Kidney tubule cell (primary cell): ENCODE data around the gene ZSCAN32.
A peak's percentile ranks its signal among the peaks of the same experiment; 100 is the strongest.

Experiments used
- DNase-seq: peaks from one replicate; pipeline ENCODE4 v3.0.0-alpha.2; 2018; ENCODE audit warnings: low spot score

The ZSCAN32 gene

DNA sequence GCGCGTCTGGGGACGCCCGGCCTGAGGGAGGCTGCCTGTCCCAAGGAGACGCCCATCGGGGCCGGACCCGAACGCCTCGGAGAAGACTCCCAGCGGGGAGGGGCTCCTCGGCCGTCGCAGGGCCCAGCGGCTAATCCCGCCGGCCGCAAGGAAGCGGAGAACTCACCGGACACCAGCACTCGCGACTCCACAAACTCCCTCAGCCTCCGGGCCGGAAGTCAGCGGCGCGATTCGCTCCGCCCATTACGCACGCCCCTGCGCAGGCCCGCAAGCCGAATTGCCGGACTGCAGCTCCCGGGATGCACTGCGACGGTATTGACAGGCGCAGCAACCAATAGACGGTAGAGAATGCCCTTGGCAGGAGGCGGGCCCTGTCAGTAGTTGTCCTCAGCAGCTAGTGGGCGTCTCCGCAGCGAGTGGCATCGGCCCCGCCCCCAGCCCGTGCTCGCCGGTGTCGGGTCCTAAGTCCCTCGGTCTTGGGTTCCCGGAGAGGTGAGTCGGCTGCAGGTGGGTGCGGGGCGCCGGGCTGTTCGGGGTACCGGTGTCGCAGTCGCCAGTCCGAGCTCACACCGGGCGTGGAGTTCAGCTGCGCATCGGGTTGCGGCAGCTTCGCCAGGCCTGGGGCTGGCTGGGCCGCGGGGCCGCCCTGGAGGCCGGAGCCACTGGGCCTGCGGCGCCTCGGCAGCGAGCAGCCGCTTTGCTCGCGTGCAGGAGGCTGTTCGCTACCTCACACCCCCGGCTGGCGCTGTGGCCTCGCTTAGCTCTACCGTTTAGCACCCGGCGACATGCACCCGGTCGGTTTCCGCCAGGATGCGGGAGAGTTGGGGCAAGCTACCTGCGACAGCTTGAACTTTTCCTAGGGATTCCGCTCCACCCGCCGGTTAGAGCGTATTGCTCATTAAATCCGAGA lies at the start of gene ZSCAN32, which contains the start of gene ZNF174:
TSS of gene ZSCAN32 (minus strand) at position 226 of the 910 bp plus-strand sequence. CDS start 3,447 bp downstream, outside the sequence.
TSS of gene ZNF174 (plus strand) at position 437 of the 910 bp plus-strand sequence. CDS start 790 bp downstream, outside the sequence.
- peak; percentile 99 for DNase-seq

DNA sequence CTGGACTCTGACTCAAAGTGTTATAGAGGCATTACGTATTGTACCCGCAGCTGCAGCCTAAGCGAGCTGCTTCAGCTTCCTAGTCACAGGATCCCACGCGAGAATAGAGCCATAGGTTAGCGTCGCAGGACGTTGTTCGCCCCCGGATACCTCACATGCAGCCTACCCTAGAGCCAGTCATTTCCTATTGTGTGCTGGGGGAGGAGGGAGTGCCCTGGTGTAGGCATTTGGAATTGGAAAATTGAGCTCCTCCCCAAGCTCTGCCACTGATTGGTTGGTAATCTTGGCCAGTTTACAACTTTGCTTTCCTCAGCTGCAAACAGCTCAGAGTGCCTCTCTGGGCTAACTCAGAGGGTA lies 43.2 kb upstream of the ZSCAN32 start:
- DNase-seq, result peak; percentile 76

- peak; percentile 94 for DNase-seq
Measured at GRCh38 chr16:3443108-3444031, 42.6 kb upstream of the ZSCAN32 start, which contains the start of the genes NAA60 and ZNF597. Gene NAA60 (plus strand): TSS chr16:3443680. CDS start chr16:3476228, 32,548 bp downstream. Gene ZNF597 (minus strand): TSS chr16:3443504. CDS start chr16:3443153, 351 bp downstream.

GRCh38 chr16:3439637-3440036 lies 38.8 kb upstream of the ZSCAN32 start:
- DNase-seq, result no peak

DNA sequence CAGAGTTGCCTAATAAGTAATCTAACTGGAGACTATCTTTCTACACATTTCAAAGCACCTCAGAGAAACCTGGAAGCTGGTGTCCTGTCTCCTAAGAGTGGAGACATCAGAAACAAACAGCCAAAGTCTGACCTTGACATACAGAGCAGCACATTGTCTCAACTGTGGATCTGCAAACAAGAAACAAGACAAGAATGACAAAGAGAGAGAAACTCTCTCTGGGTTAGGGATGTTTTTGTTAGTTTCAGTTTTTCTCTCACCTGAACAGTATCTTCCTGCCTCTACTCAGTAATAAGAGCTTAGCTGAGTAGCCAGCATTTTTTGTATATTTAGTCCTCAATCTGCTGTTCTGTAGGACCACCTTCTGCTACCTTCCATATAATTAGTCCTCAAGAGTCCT lies 33.6 kb upstream of the ZSCAN32 start:
- DNase-seq, result no peak

- DNase-seq, result peak; percentile 48
Measured at GRCh38 chr16:3431779-3432219, 31.0 kb upstream of the ZSCAN32 start.

DNA sequence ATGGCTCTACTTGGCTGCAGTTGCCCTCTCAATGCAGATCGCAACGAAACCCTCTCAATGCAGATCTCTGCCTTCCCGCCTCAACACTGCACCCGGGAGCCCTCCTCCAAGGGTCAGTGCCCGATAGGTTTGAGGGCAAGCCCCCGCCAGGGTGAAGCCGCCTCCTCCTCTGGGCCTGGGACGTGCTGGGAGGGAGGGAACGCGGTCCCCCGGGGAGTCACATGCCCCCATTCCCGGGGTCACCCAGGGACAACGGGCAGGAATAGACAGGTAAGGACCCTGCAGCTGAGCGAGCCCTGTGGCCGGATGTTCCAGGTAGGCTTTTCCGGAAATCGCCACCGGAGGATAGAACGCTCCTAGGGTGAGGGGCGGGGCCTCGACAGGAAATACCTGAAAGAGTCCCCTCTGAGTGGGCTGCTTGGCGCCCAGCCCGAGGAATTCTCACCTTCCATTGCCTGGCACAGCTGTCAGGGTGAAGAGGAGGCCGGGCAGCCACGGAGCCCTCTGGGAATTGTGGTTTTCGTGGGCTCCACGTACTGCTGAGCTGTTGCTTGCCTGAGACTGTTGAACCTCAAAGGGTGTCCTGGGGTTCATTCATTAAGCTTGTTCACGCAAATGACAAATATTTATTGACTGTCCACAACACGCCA lies 13.1 kb upstream of the ZSCAN32 start:
- peak; percentile 9 for DNase-seq

DNA sequence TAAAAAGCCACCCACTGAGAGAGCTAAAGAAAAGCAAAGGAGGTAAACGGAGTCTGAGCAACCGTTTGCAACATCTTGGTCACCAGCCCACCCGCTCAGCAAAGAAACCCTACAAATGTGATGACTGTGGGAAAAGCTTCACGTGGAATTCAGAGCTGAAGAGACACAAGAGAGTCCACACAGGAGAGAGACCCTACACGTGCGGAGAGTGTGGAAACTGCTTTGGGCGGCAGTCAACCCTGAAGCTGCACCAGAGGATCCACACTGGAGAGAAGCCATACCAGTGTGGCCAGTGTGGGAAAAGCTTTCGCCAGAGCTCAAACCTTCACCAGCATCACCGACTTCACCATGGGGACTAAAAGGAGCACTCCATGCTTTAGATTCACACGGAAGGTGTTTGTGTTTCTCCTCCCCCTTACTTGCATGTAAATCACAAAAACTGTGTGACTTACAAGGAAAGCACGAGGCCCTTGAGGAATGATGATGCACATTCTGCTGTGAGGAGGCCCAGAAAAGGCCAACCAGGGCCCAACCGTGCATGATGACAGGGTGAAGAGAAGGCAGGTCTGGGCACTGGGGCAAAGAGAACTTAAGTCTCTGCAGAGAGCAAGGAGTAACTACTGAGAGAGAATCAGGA lies 7.9 kb upstream of the ZSCAN32 start:
- DNase-seq, result no peak

DNA sequence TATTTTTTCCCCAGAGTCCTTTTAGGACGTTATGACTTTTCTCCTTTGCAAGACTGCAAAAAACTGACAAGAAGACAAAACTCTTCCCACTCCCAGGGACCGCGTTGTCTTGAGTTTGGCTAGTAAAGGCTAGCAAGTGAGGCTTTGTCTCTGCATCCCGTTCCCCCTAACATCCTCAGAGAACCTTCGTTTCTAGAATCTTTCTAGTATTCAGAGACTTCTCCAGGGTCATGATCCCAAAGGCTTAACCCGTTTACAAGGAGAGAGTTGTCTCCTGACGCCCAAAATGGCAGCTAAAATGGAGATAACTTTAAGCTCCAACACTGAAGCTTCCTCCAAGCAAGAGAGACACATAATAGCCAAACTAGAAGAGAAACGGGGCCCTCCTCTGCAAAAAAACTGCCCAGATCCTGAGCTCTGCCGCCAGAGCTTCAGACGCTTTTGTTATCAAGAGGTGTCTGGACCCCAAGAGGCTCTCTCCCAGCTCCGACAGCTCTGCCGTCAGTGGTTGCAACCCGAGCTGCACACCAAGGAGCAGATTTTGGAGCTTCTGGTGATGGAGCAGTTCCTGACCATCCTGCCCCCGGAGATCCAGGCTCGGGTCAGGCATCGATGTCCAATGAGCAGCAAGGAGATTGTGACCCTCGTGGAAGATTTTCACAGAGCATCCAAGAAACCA lies 1.1 kb upstream of the ZSCAN32 start:
- DNase-seq, result peak; percentile 13

GRCh38 chr16:3400446-3400778 lies 392 bp downstream of the ZSCAN32 start:
- DNase-seq, result no peak

DNA sequence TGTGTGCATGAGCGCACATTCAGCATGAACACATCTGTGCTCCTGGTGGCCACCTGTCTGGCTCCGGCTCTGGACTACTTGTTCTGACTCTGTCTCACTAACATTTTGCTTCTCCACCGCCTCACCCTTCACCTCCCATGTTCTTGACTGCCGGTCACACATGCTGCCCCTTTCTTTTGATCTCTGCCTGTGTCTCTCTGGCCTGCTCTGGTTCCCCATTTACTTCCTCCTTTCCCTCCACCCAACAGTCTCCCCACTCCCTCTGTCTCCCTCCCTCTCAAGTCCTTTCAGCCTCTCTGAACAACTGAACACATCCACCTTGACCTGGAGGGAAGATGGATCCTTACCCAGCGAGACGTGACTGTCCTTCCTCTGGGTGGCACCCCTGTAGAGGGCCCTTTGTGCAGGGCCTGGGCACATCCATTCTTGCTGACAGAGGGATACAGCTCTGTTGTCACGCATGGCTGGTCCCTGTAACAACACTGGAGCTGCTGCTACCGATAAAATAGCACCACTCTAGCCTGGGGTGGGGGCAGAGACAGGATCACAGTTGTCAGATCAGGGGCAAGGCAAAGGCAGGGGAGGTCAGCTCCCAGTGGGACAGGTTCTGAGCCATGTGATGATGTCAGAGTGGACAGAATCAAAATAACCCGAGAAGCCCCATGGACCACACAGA lies 11.0 kb downstream of the ZSCAN32 start:
- DNase-seq, result no peak

DNA sequence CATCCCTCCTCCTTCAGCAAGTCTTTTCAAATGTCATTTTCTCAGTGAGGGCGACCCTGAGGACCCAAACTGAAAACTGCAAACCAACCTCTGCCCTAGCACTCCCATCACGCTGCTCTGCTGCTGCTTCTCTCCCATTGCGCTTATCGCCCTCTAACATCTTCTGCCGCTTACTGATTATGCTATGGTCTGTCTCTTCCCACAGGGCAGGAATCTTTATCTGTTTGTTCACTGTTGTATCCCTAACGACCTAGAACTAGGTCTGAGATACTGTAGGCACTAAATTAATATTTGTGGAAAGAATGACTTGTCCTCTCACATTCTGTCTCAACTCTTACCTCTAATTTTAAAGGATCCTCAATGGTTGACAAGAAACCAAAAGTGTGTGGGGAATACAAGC lies 12.5 kb downstream of the ZSCAN32 start:
- no peak for DNase-seq

GRCh38 chr16:3383045-3383448 lies 17.8 kb downstream of the ZSCAN32 start:
- no peak for DNase-seq

- no peak for DNase-seq
Measured at GRCh38 chr16:3377917-3378316, 22.9 kb downstream of the ZSCAN32 start.

GRCh38 chr16:3375680-3376079 lies 25.1 kb downstream of the ZSCAN32 start:
- no peak for DNase-seq

- no peak for DNase-seq
Measured at GRCh38 chr16:3369073-3369472, 31.7 kb downstream of the ZSCAN32 start.

GRCh38 chr16:3364774-3365427 lies 35.9 kb downstream of the ZSCAN32 start:
- DNase-seq, result peak; percentile 94

DNA sequence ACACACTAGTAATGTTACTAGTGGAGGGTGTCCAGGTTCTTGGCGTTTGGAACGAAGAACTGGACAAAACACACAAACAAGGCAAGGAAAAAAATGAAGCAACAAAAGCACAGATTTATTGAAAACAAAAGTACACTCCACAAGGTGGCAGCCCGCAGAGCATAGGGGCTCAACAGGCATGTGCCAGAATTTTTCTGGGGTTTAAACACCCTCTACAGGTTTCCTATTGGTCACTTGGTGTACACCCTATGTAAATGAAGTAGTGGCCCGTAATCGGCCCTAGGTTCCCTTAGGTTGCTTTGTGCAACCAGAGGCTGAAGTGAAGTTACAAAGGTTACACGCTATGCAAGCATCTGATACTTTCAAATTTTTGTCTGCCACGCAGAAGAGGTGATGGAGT lies 37.0 kb downstream of the ZSCAN32 start:
- DNase-seq, result no peak

- no peak for DNase-seq
Measured at GRCh38 chr16:3362931-3363330, 37.9 kb downstream of the ZSCAN32 start.

DNA sequence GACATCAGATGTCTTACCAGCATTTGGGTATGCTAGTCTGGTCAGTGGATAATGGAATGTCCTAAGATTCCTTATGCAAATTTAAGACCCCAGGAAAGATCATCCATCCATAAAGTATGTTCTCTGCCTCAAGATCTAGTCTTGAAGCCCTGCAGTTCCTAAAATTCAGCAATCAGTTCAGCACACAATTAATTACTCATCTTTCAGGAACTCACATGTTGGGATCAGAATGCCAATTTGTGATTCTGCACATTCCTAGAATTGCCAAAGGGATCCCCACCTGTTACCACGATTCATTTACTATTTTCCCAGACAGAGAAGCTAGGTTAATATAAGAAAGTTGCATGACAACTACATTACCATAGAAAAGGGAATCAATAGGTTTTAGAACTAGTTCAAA lies 41.9 kb downstream of the ZSCAN32 start:
- DNase-seq, result peak; percentile 55
